A549 treated with RU486 at 1 μM for 4 hours (cell line): ENCODE measurements around the gene FBXO41. TPM values are rescaled to one million over a fixed set of nuclear protein-coding genes. Genes with fewer than 3 reads are reported as not detected.

Experiments used
- total RNA-seq: library from RNA; stranded (reverse); fragments of 200-300 nt; extraction: Qiagen RNA extraction; gene quantifications from 5 replicates; pipeline ENCODE4 v1.2.3, GENCODE V29; 2022; ENCODE audit warnings: low read depth

The FBXO41 gene, protein sequence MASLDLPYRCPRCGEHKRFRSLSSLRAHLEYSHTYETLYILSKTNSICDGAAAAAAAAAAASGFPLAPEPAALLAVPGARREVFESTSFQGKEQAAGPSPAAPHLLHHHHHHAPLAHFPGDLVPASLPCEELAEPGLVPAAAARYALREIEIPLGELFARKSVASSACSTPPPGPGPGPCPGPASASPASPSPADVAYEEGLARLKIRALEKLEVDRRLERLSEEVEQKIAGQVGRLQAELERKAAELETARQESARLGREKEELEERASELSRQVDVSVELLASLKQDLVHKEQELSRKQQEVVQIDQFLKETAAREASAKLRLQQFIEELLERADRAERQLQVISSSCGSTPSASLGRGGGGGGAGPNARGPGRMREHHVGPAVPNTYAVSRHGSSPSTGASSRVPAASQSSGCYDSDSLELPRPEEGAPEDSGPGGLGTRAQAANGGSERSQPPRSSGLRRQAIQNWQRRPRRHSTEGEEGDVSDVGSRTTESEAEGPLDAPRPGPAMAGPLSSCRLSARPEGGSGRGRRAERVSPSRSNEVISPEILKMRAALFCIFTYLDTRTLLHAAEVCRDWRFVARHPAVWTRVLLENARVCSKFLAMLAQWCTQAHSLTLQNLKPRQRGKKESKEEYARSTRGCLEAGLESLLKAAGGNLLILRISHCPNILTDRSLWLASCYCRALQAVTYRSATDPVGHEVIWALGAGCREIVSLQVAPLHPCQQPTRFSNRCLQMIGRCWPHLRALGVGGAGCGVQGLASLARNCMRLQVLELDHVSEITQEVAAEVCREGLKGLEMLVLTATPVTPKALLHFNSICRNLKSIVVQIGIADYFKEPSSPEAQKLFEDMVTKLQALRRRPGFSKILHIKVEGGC
- 4.3 to 6.0 TPM (median 5.3 TPM) in 5 replicates for total RNA-seq

DNA sequence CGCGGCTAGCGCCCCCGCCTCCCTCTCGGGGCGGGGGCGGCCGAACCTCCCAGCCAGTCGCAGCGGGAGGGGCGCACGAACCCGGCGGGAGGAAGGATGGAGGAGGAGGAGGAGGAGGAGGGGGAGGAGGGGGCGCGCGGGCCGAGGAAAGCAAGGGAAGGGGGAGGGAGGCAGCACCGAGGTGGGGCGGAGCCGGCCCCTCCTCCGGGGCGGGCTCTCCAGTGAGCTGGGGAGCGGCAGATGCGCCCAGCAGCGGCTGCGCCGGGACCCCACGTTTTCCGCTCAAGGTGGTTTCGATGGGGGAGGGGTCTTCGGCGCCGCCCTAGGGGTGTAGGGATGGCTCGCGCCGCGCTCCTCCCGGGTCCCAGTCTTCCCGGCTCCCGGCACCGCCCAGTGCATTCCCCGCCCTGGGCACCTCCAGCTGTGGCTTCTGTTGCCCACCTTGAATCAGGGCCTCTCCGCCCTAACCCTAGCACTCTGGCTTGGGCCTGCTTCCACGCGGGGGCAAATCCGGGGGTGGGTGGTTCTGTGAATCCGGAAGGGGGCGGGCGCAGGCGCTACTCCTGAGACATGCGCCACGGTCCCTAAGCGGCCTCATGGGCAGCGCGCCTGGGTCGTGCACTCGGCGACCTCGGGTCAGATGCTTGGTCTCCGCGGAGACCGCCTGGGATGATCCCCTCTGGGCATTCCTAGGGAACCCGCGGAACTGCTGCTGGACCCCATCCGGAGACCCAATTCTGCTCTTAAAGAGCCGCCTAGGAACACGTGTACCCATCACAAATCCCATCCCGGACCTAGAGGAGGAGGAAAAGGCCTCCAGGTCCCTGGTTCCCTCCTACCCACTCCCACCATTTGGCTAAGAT lies at the start of gene FBXO41:
Gene FBXO41, minus strand, starts transcription at position 183 of the 863 bp plus-strand sequence. CDS start 14,848 bp downstream, outside the sequence.

DNA sequence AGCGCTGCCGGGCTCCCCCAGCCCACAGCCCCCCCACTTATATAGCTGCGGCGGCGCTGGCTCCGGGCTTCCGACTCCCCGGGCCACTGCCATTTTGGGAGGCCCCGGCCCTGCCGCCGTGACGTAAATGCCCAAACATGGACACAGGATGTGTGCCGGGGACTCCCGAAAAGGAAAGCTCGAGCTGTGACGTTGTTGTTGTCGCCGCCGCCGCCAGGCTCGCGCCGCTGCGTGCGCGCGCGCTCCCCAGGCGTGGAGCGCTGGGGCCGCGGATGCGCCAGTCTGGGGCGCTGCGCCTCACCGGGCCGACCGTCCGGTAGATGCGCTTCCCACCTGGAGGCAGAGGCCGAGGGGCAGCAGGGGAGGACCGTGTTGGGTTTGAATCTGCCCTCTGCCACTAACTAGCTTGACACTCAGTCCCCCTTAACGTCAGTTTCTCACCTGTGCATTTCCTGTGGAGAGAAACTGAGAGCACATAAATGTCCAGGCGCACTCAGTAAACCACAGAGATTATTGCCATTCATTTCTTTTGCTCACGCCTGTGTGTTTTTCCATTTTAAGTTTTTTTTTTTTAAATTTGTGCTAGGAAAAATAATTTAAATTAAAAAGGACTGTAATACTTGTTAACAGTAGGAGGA lies 9.4 kb upstream of the FBXO41 start, which contains the start of gene EGR4:
Gene EGR4, minus strand, starts transcription at position 15 of the 638 bp plus-strand sequence. CDS start 231 bp downstream, outside the sequence.

DNA sequence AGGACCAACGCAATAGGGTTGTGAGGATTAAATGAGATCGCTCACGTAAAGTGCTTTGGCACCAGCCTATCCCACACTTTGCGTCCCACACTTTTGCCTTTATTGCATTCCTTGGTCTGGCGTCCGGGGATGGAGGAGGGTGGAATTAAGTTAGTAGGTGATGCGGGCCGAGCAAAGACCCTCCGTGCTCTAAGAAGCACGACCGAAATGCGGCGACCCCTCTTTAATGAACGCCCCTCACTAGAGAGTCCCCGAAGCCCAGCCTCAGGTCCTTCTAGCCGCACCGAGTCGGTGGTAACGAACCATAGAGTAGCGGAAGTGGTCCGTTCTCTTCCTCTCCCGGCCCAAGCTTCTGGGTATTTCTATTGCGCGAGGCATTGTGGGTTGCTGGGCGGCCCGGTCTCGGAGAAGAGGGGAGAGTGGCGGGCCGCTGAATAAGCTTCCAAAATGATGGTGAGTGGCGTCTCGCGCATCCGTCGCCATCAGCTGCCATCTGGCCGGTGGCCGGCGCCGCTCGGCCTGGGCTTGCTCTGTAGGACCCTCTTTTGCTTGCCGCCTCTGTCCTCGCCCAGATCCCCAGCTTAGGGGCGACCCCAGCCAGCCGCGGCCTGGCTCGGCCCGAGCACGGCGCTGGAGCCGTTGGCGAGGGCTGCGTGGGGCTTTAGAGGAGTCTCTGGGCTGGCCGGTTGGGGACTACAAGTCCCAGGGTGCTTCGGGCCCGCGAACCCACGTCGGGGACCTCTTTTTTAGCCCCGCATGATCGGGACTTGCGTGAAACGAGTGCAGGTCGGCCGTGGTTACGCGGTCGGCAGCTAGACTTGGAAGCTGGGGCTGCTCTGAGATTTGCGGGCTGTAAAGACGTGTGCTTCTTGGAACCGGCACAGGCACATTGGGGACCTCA lies 50.1 kb downstream of the FBXO41 start, which contains the start of gene CCT7:
Gene CCT7, plus strand, starts transcription at position 377 of the 901 bp plus-strand sequence. Its CDS starts 71 bp downstream, at position 448.

DNA sequence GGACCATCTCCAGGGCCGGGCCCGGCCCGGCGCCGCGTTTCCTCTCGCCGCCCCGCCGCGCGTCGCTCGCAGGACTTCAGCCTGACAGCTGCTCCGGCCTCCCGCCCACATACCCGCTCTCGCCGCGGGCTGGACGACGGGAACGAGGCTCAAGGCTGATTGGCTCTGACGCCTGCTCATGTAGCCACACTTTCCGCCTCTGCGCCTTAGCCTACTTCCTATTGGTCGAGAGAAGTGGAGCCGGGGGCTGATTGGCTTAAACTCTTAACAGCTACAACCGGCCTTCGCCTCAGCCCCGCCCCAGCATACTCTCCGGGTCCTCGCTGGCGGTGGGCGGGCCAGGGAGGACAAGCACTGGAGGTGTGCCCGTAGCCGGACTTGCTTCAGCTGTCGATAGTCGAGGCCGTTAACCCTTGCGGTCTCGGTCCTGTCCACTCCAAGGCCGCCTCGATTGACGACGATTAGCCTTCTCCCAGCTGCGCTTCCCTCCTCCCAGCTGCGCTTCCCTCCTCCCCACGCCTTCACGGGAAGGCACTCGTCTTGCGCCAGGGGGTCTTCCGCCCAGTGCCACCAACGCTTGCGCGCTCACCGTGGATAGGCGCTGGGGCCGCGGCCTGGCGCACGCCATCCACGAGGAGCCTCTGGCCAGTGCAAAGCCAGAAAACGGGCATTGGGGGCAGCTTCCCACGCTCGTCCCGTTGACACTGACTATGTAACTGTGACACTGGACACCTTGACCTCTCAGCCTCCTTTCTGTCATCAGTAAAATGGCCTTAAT lies 50.9 kb downstream of the FBXO41 start, which contains the start of gene PRADC1:
Gene PRADC1, minus strand, starts transcription at position 86 of the 778 bp plus-strand sequence. Its CDS starts 79 bp downstream, at position 7.

DNA sequence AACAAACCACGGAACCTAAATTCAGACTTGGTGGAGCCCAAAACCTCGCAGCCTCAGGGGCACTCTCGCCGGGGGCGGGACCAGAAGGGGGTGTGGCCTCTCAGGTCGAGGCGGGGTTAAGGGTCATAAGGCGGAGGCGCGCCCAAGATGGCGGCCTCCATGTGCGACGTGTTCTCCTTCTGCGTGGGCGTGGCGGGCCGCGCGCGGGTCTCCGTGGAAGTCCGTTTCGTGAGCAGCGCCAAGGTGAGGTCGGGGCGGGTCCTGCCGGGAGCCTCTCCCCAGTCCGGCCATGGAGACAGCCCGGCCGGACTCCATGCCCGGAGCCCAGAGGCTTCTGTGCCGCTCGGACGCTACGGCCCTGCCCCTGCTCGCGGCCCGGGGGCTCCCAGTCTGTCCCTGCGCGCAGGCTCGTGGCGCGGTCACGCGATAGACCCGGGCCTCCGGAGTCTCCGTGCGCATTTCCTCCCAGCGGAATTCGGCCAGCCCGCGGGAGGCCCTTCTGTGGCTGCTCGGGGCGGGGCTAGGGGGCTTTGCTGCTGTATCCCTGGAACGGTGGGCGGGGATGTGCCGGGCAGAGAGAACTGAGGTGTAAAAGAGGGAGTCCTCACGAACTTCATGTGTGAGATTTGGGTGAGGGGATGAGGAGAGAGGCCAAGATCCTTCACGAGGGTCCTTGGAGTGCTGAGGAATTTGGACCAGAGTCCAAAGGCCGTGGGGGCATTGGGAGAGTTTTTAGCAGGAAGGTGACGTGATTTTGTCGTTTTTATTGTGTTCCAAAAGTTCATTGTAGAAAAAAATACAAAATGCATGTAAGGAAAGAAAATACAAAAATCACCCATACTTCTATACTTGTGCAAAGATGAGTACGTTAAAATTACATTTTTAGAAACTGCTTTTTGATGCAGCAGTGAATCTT lies 69.9 kb downstream of the FBXO41 start, which contains the start of gene SMYD5:
Gene SMYD5, plus strand, starts transcription at position 126 of the 916 bp plus-strand sequence. Its CDS starts 22 bp downstream, at position 148.

Other genes with a start within 250 kb of the FBXO41 start
- 11.6 to 16.5 TPM (median 13.4 TPM) in 5 replicates for gene SFXN5, start 212.8 kb downstream of the FBXO41 start, total RNA-seq
- 31.2 to 38.7 TPM (median 35.3 TPM) in 5 replicates for gene RAB11FIP5, start 171.5 kb downstream of the FBXO41 start, total RNA-seq
- gene NOTO, start 81.9 kb downstream of the FBXO41 start, total RNA-seq = 0.09 TPM in 1 of 5 replicates, not detected in the others
- gene SMYD5, start 70.2 kb downstream of the FBXO41 start, total RNA-seq = 53.9 to 62.0 TPM (median 56.6 TPM) in 5 replicates
- 19.3 to 24.1 TPM (median 23.6 TPM) in 5 replicates for gene PRADC1, start 51.2 kb downstream of the FBXO41 start, total RNA-seq
- 568 to 901 TPM (median 612 TPM) in 5 replicates for gene CCT7, start 50.2 kb downstream of the FBXO41 start, total RNA-seq
- 0.17 to 0.37 TPM (median 0.27 TPM) in 5 replicates for gene EGR4, start 9.1 kb upstream of the FBXO41 start, total RNA-seq
- gene ALMS1, start 101.4 kb upstream of the FBXO41 start, total RNA-seq = 9.8 to 10.6 TPM (median 10.6 TPM) in 5 replicates